ENCODE data around the gene LIMS4.
"Not testable (repeated sequence)": the region's sequence is repeated elsewhere in the genome, so short reads cannot be mapped to it uniquely, and the experiment has no call there.

- TF ChIP-seq CTCF (conservative IDR thresholded peaks at IDR 0.05; ENCODE audit: low read depth in 2 of 2); ETS1 (IDR thresholded peaks at IDR 0.05); STAT1 (IDR thresholded peaks at IDR 0.05; ENCODE audit: unreplicated experiment); POLR2AphosphoS5 (IDR thresholded peaks at IDR 0.05; ENCODE audit: low read depth): not testable (repeated sequence)
Measured at GRCh38 chr2:110404988-110405387, 67.6 kb downstream of the LIMS4 start.
